BE2C (cell line): Measurements from ENCODE around the gene LZTFL1.

Experiments
- DNase-seq: peaks from one replicate; pipeline ENCODE4 v3.0.0-alpha.2; 2020
- H3K27me3 ChIP-seq: fragments of 250-450 bp; sonication (Bioruptor Pico); 2 replicates; pipeline ENCODE4 v1.5.1; 2020; ENCODE audit warnings: mild to moderate bottlenecking
- H3K36me3 ChIP-seq: fragments of 250-450 bp; sonication (Bioruptor Pico); 2 replicates; pipeline ENCODE4 v1.5.1; 2020; ENCODE audit warnings: mild to moderate bottlenecking
- H3K4me1 ChIP-seq: fragments of 250-450 bp; sonication (Bioruptor Pico); 2 replicates; pipeline ENCODE4 v1.5.1; 2020
- H3K4me3 ChIP-seq: 2 replicates; pipeline ENCODE4 v1.5.1; 2011; ENCODE audit warnings: low read depth, low read length
- H3K9me3 ChIP-seq: fragments of 250-450 bp; sonication (Bioruptor Pico); 2 replicates; pipeline ENCODE4 v1.5.1; 2020
- CTCF ChIP-seq: IDR thresholded peaks from 2 replicates; pipeline ENCODE4 v1.5.1; 2012; ENCODE audit warnings: mild to moderate bottlenecking, low read depth, low read length

The LZTFL1 gene

GRCh38 chr3:45874677-45875346, 32.9 kb upstream of the LZTFL1 start:
- DNase-seq = no peak

GRCh38 chr3:45873638-45874037, 31.7 kb upstream of the LZTFL1 start:
- H3K9me3 ChIP-seq = no peaks in the 10 kb centered on the region
- no peak overlapping the region for H3K4me3 ChIP-seq
- DNase-seq = no peak
- H3K4me1 ChIP-seq = no peaks in the 10 kb centered on the region
- H3K36me3 ChIP-seq = no peaks in the 10 kb centered on the region
- no peak for TF ChIP-seq CTCF
- no peaks in the 10 kb centered on the region for H3K27me3 ChIP-seq

More at GRCh38 chr3:45874677-45875346, 32.9 kb upstream of the LZTFL1 start:
- Histone ChIP-seq H3K27me3 (no peaks in the 10 kb centered on the region), H3K36me3 (no peaks in the 10 kb centered on the region), H3K9me3 (no peaks in the 10 kb centered on the region), H3K4me3 (no peak overlapping the region), H3K4me1 (no peaks in the 10 kb centered on the region)
- no peak for TF ChIP-seq CTCF

- TF ChIP-seq CTCF = no peak
- no peaks in the 10 kb centered on the region for H3K9me3 ChIP-seq
- H3K36me3 ChIP-seq = no peaks in the 10 kb centered on the region
- H3K27me3 ChIP-seq = no peaks in the 10 kb centered on the region
- no peak for DNase-seq
- H3K4me1 ChIP-seq = no peaks in the 10 kb centered on the region
- H3K4me3 ChIP-seq = no peak overlapping the region
Measured at GRCh38 chr3:45873036-45873435, 31.1 kb upstream of the LZTFL1 start.

- H3K4me3 ChIP-seq = no peak overlapping the region
- H3K9me3 ChIP-seq = no peaks in the 10 kb centered on the region
- no peaks in the 10 kb centered on the region for H3K27me3 ChIP-seq
- DNase-seq = no peak
- H3K4me1 ChIP-seq = no peaks in the 10 kb centered on the region
- H3K36me3 ChIP-seq = no peaks in the 10 kb centered on the region
- TF ChIP-seq CTCF = no peak
Measured at GRCh38 chr3:45872569-45872968, 30.6 kb upstream of the LZTFL1 start.

- Histone ChIP-seq H3K4me1 (no peaks in the 10 kb centered on the region), H3K4me3 (no peak overlapping the region), H3K36me3 (no peaks in the 10 kb centered on the region), H3K27me3 (no peaks in the 10 kb centered on the region), H3K9me3 (no peaks in the 10 kb centered on the region)
- no peak for DNase-seq
- TF ChIP-seq CTCF = no peak
Measured at GRCh38 chr3:45871780-45872179, 29.9 kb upstream of the LZTFL1 start.

GRCh38 chr3:45870099-45870498, 28.2 kb upstream of the LZTFL1 start:
- no peaks in the 10 kb centered on the region for H3K27me3 ChIP-seq
- no peaks in the 10 kb centered on the region for H3K4me1 ChIP-seq
- no peak for TF ChIP-seq CTCF
- no peak overlapping the region for H3K4me3 ChIP-seq
- DNase-seq = no peak
- no peaks in the 10 kb centered on the region for H3K9me3 ChIP-seq
- no peaks in the 10 kb centered on the region for H3K36me3 ChIP-seq
